HCT116 (cell line): ENCODE measurements around the gene NR2C2AP. TPM values are rescaled to one million over a fixed set of nuclear protein-coding genes. Genes with fewer than 3 reads are reported as not detected.

Source experiments
- ATAC-seq: fragments of 200-7000 bp; cut with Tn5 transposase; 2 replicates; pipeline ENCODE4 v1.9.1; 2020; ENCODE audit warnings: mild to moderate bottlenecking, moderate library complexity
- BruUV-seq: library from RNA; stranded (reverse); fragments of 400-500 nt; replicated peaks from 2 replicates; lab custom pipeline; 2021; lab: Mats Ljungman, UMichigan
- CTCF ChIA-PET: fragments of 300-600 bp; sonication (Branson Sonifier 250); formaldehyde crosslinking; loops from one replicate; lab custom pipeline; 2021; ENCODE audit warnings: antibody characterized with exemption; lab: Charles Lee
- POLR2A ChIA-PET: fragments of 300-600, 350-600 bp; sonication (Branson Sonifier 250); formaldehyde crosslinking; loops from one replicate; lab custom pipeline; 2021; ENCODE audit warnings: antibody characterized with exemption; lab: Charles Lee
- RAD21 ChIA-PET, 2 experiments: fragments of 300-600 bp; sonication (Branson Sonifier 250); formaldehyde crosslinking; loops; one replicate each; lab custom pipeline; 2023; ENCODE audit warnings: low total read pairs in 2 of 2; ENCODE audit not compliant: uncharacterized antibody in 2 of 2, unreplicated experiment in 2 of 2, low non-redundant PET in 1 of 2; lab: Charles Lee
- DNase-seq: peaks from one replicate; pipeline ENCODE4 v3.0.0-alpha.2; 2010; ENCODE audit warnings: low read depth, low spot score
- H2AFZ ChIP-seq: fragments of 200-600 bp; shearing (Covaris generic), sonication (generic); 2 replicates; pipeline ENCODE4 v1.6.1; 2017; ENCODE audit warnings: low read depth, mixed run types, mixed read lengths, antibody characterized with exemption, low read length; ENCODE audit not compliant: poor library complexity, severe bottlenecking
- H3K27ac ChIP-seq: 2 replicates; pipeline ENCODE4 v1.5.1; 2012; ENCODE audit warnings: low read depth, low read length
- H3K27me3 ChIP-seq: fragments of 200-600 bp; sonication (generic); 2 replicates; pipeline ENCODE4 v1.6.1; 2016; ENCODE audit warnings: mixed run types, low read length, mixed read lengths; ENCODE audit not compliant: insufficient read depth
- H3K36me3 ChIP-seq, 2 experiments: fragments of 200-500 bp in 1 of 2; fragments of 200-600 bp in 1 of 2; sonication (Bioruptor generic) in 1 of 2; sonication (generic) in 1 of 2; 2 replicates each; pipeline versions ENCODE4 v1.5.1 to v1.6.1; 2014 to 2016; ENCODE audit warnings: low read length in 2 of 2, inconsistent platforms in 1 of 2, mixed read lengths in 1 of 2, mixed run types in 1 of 2; ENCODE audit not compliant: insufficient read depth in 2 of 2, control insufficient read depth in 1 of 2
- H3K4me1 ChIP-seq, 2 experiments: fragments of 200-600 bp in 1 of 2; sonication (generic) in 1 of 2; 2 replicates each; pipeline versions ENCODE4 v1.5.1 to v1.6.1; 2012 to 2017; ENCODE audit warnings: low read length in 2 of 2, inconsistent platforms in 1 of 2, mild to moderate bottlenecking in 1 of 2, mixed read lengths in 1 of 2, mixed run types in 1 of 2, moderate library complexity in 1 of 2; ENCODE audit not compliant: insufficient read depth in 2 of 2, control insufficient read depth in 1 of 2
- H3K4me2 ChIP-seq: fragments of 200-600 bp; sonication (generic); 2 replicates; pipeline ENCODE4 v1.6.1; 2017; ENCODE audit warnings: mixed run types, low read length, mixed read lengths
- H3K4me3 ChIP-seq, 2 experiments: fragments of 200-600 bp in 1 of 2; sonication (generic) in 1 of 2; replicated peaks in 1 of 2; 2 replicates each; pipeline ENCODE4 v1.5.1; 2011 to 2016; ENCODE audit warnings: low read length in 2 of 2, control low read depth in 1 of 2, low read depth in 1 of 2, mild to moderate bottlenecking in 1 of 2, mixed read lengths in 1 of 2, mixed run types in 1 of 2
- H3K79me2 ChIP-seq: fragments of 200-600 bp; sonication (generic); 2 replicates; pipeline ENCODE4 v1.6.1; 2017; ENCODE audit warnings: mild to moderate bottlenecking, mixed run types, low read length, moderate library complexity, mixed read lengths; ENCODE audit not compliant: insufficient read depth
- H3K9ac ChIP-seq: fragments of 200-600 bp; sonication (generic); 2 replicates; pipeline ENCODE4 v1.6.1; 2016; ENCODE audit warnings: low read length, mixed read lengths
- H3K9me2 ChIP-seq: fragments of 200-600 bp; sonication (generic), shearing (Covaris generic); 2 replicates; pipeline ENCODE4 v1.6.1; 2017; ENCODE audit warnings: mixed run types, mild to moderate bottlenecking, moderate library complexity; ENCODE audit not compliant: insufficient read depth
- H3K9me3 ChIP-seq, 2 experiments: fragments of 200-500 bp in 1 of 2; fragments of 200-600 bp in 1 of 2; sonication (Bioruptor generic) in 1 of 2; sonication (generic) in 1 of 2; 2 replicates each; pipeline ENCODE4 v1.6.1; 2014 to 2017; ENCODE audit warnings: low read length in 2 of 2, mixed read lengths in 2 of 2, inconsistent platforms in 1 of 2, low read depth in 1 of 2, mild to moderate bottlenecking in 1 of 2, mixed run types in 1 of 2, moderate library complexity in 1 of 2; ENCODE audit not compliant: control insufficient read depth in 1 of 2, insufficient read depth in 1 of 2
- H4K20me1 ChIP-seq: fragments of 200-600 bp; sonication (generic), shearing (Covaris generic); 2 replicates; pipeline ENCODE4 v1.6.1; 2017; ENCODE audit warnings: mixed run types, mild to moderate bottlenecking, moderate library complexity; ENCODE audit not compliant: insufficient read depth
- ATF3 ChIP-seq: IDR thresholded peaks from 2 replicates; pipeline ENCODE4 v1.6.1; 2012
- CBX3 ChIP-seq: IDR thresholded peaks from 2 replicates; pipeline ENCODE4 v1.6.1; 2012; ENCODE audit warnings: low read depth
- EGR1 ChIP-seq: IDR thresholded peaks from 2 replicates; pipeline ENCODE4 v1.6.1; 2012; ENCODE audit warnings: low read depth
- ELF1 ChIP-seq: IDR thresholded peaks from 2 replicates; pipeline ENCODE4 v1.6.1; 2012; ENCODE audit warnings: low read depth, borderline replicate concordance
- EZH2 ChIP-seq: fragments of 200-600 bp; sonication (generic); IDR thresholded peaks from 2 replicates; pipeline ENCODE4 v1.6.1; 2017; ENCODE audit warnings: antibody characterized with exemption, mixed run types
- EZH2phosphoT487 ChIP-seq: fragments of 200-600 bp; IDR thresholded peaks from 2 replicates; pipeline ENCODE4 v1.6.1; 2018; ENCODE audit warnings: antibody characterized with exemption, borderline replicate concordance
- FOSL1 ChIP-seq: IDR thresholded peaks from 2 replicates; pipeline ENCODE4 v1.6.1; 2012; ENCODE audit warnings: low read depth
- JUND ChIP-seq: IDR thresholded peaks from 2 replicates; pipeline ENCODE4 v1.6.1; 2012
- POLR2AphosphoS5 ChIP-seq: IDR thresholded peaks from 2 replicates; pipeline ENCODE4 v1.6.1; 2011; ENCODE audit warnings: mild to moderate bottlenecking, low read depth, low read length, moderate library complexity
- RAD21 ChIP-seq: IDR thresholded peaks from 2 replicates; pipeline ENCODE4 v1.6.1; 2012; ENCODE audit warnings: low read depth, mild to moderate bottlenecking
- SIN3A ChIP-seq: IDR thresholded peaks from 2 replicates; pipeline ENCODE4 v1.6.1; 2012; ENCODE audit warnings: low read depth
- SP1 ChIP-seq: IDR thresholded peaks from 2 replicates; pipeline ENCODE4 v1.6.1; 2012; ENCODE audit warnings: low read depth
- SRF ChIP-seq: IDR thresholded peaks from 2 replicates; pipeline ENCODE4 v1.6.1; 2012; ENCODE audit warnings: low read depth
- TCF7L2 ChIP-seq: IDR thresholded peaks from 2 replicates; pipeline ENCODE4 v1.7.0; 2011; ENCODE audit warnings: borderline replicate concordance, inconsistent platforms; ENCODE audit not compliant: insufficient read depth, insufficient read length; ENCODE audit errors: extremely low read depth
- YY1 ChIP-seq: IDR thresholded peaks from 2 replicates; pipeline ENCODE4 v1.6.1; 2011; ENCODE audit warnings: low read length, low read depth, moderate library complexity, mild to moderate bottlenecking; ENCODE audit not compliant: insufficient replicate concordance; ENCODE audit errors: extremely low read depth
- ZFX ChIP-seq: fragments of 450-650 bp; IDR thresholded peaks from 2 replicates; pipeline ENCODE4 v1.6.1; 2017
- ZNF274 ChIP-seq: fragments of 200-500 bp; sonication (Bioruptor generic); IDR thresholded peaks from 2 replicates; pipeline ENCODE4 v1.6.1; 2014; ENCODE audit warnings: mild to moderate bottlenecking, low read depth, low read length, inconsistent platforms
- intact Hi-C: fragments of 100-400 bp; cut with micrococcal nuclease; formaldehyde crosslinking; loops from 2 replicates; pipeline ENCODE4 v1.10.0; 2022
- total RNA-seq: library from RNA; stranded (reverse); gene quantifications from one replicate; pipeline ENCODE4 v1.2.1, GENCODE V29; 2021; ENCODE audit not compliant: unreplicated experiment
- TF ChIP-seq, protein P1 (sequence below): IDR thresholded peaks from 2 replicates; pipeline ENCODE4 v1.6.1; 2012

The NR2C2AP gene
- total RNA-seq, 1 experiment from 2014 or later, result 45.3 TPM

- Histone ChIP-seq H3K9ac (no peak overlapping the region), H2AFZ (no peak overlapping the region), H3K27ac (no peak overlapping the region), H3K27me3 (no peaks in the 10 kb centered on the region), H3K9me3 (no peaks in the 10 kb centered on the region), H3K4me3 (no peak overlapping the region), H3K79me2 (0 out of 2 replicates have a peak, but pooled peaks cover 3% of the 10 kb centered on the region), H3K4me1 (peaks cover 0 to 10% of the 10 kb centered on the region in 2 experiments; a peak in 3 of 4 replicates), H3K36me3 (peaks cover 0 to 12% of the 10 kb centered on the region in 2 experiments; a peak in 1 of 4 replicates), H3K9me2 (no peaks in the 10 kb centered on the region), H3K4me2 (no peak overlapping the region), H4K20me1 (no peaks in the 10 kb centered on the region)
- no TSS peak for BruUV-seq
- ChIA-PET POLR2A (interaction anchor here (0.8 kb wide), 1 partner anchor 8 kb away, joined by 3 read pairs; no protein-coding TSS in a partner anchor), RAD21 (no interaction called here), CTCF (no interaction called here)
- ATAC-seq (no peak), DNase-seq (no peak)
- TF ChIP-seq YY1, result no peak
- no peak for TF ChIP-seq RAD21
- TF ChIP-seq ZFX, result no peak
- TF ChIP-seq SIN3A, result no peak
- no peak for TF ChIP-seq EZH2phosphoT487
- no peak for TF ChIP-seq POLR2AphosphoS5
- no peak for TF ChIP-seq FOSL1
- no peak for TF ChIP-seq EGR1
- TF ChIP-seq TCF7L2, result no peak
- no peak for TF ChIP-seq CBX3
- TF ChIP-seq, protein P1, sequence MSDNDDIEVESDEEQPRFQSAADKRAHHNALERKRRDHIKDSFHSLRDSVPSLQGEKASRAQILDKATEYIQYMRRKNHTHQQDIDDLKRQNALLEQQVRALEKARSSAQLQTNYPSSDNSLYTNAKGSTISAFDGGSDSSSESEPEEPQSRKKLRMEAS, result no peak
- no peak for TF ChIP-seq ZNF274
- no peak for TF ChIP-seq EZH2
- TF ChIP-seq JUND, result no peak
- no peak for TF ChIP-seq ATF3
- no peak for TF ChIP-seq ELF1
- TF ChIP-seq SRF, result no peak
- TF ChIP-seq SP1, result no peak
- intact Hi-C loops, result no loop called here
These were observed 21.7 kb downstream of the NR2C2AP start for GRCh38 chr19:19181488-19181998.
